ENCODE measurements around the gene KCTD5. TPM values are rescaled to one million over a fixed set of nuclear protein-coding genes. Genes with fewer than 3 reads are reported as not detected.
"Not testable (repeated sequence)": the region's sequence is repeated elsewhere in the genome, so short reads cannot be mapped to it uniquely, and the experiment has no call there.

KCTD5 gene
- polyA plus RNA-seq, 1 donor (not counting 4 experiments of a cell fraction or from before 2014, with no cell fraction given), result 29.0 TPM

- no peak for DNase-seq (ENCODE audit: low read depth, low spot score)
- Histone ChIP-seq H3K9me3 (ENCODE audit: control insufficient read depth, low read depth, low read length) (no peaks in the 10 kb centered on the region), H3K4me3 (ENCODE audit: control insufficient read depth in 2 of 3, extremely low read depth in 1 of 3, insufficient read depth in 2 of 3, low read depth in 1 of 3, low read length in 3 of 3) (no peak overlapping the region), H3K27me3 (ENCODE audit: control insufficient read depth, extremely low read depth, insufficient read depth, low read length) (no peaks in the 10 kb centered on the region), H3K9me1 (ENCODE audit: control insufficient read depth, extremely low read depth, insufficient read depth, low read length) (no peaks in the 10 kb centered on the region), H3K4me2 (ENCODE audit: control insufficient read depth, extremely low read depth, insufficient read depth, low read depth, low read length) (no peak overlapping the region), H4K20me1 (ENCODE audit: control insufficient read depth, extremely low read depth, insufficient read depth, low read length) (peaks cover 9% of the 10 kb centered on the region), H2AFZ (ENCODE audit: control insufficient read depth, low read length) (no peak overlapping the region), H3K27ac (ENCODE audit: control insufficient read depth, insufficient read depth, low read length) (no peak overlapping the region), H3K9ac (ENCODE audit: control insufficient read depth, extremely low read depth, insufficient read depth, low read length) (no peak overlapping the region), H3K36me3 (ENCODE audit: control insufficient read depth in 2 of 2, extremely low read depth in 1 of 2, insufficient read depth in 2 of 2, low read length in 2 of 2) (peaks cover 18% of the 10 kb centered on the region in 2 experiments), H3K4me1 (ENCODE audit: control insufficient read depth, extremely low read depth, insufficient read depth, low read length) (no peaks in the 10 kb centered on the region), H3K79me2 (ENCODE audit: control insufficient read depth, insufficient read depth, low read length) (peaks cover 62% of the 10 kb centered on the region)
- TF ChIP-seq EZH2 (IDR thresholded peaks at IDR 0.05; ENCODE audit: low read length) (no peak), CTCF (optimal IDR thresholded peaks at IDR 0.05 in 1 of 3, IDR thresholded peaks at IDR 0.05 in 1 of 3, conservative IDR thresholded peaks at IDR 0.05 in 1 of 3; ENCODE audit: extremely low read depth in 1 of 3, insufficient read depth in 2 of 3, low read length in 3 of 3) (no peak)
- dilution Hi-C loops (cut with MboI; ENCODE audit: extremely low pct_ligation_motif_present, low sequenced_read_pairs), result no loop called here
- FAIRE-seq, result no peak
These were observed 4.7 kb downstream of the KCTD5 start for GRCh38 chr16:2686912-2687507.

- TF ChIP-seq CTCF (optimal IDR thresholded peaks at IDR 0.05 in 1 of 3, IDR thresholded peaks at IDR 0.05 in 1 of 3, conservative IDR thresholded peaks at IDR 0.05 in 1 of 3; ENCODE audit: extremely low read depth in 1 of 3, insufficient read depth in 2 of 3, low read length in 3 of 3) (no peak), EZH2 (IDR thresholded peaks at IDR 0.05; ENCODE audit: low read length) (no peak)
- Histone ChIP-seq H3K79me2 (ENCODE audit: control insufficient read depth, insufficient read depth, low read length) (peaks cover 63% of the 10 kb centered on the region), H3K9me1 (ENCODE audit: control insufficient read depth, extremely low read depth, insufficient read depth, low read length) (no peaks in the 10 kb centered on the region), H2AFZ (ENCODE audit: control insufficient read depth, low read length) (no peak overlapping the region), H3K36me3 (ENCODE audit: control insufficient read depth in 2 of 2, extremely low read depth in 1 of 2, insufficient read depth in 2 of 2, low read length in 2 of 2) (peaks cover 22 to 23% of the 10 kb centered on the region in 2 experiments), H3K4me1 (ENCODE audit: control insufficient read depth, extremely low read depth, insufficient read depth, low read length) (no peaks in the 10 kb centered on the region), H4K20me1 (ENCODE audit: control insufficient read depth, extremely low read depth, insufficient read depth, low read length) (peaks cover 9% of the 10 kb centered on the region), H3K27ac (ENCODE audit: control insufficient read depth, insufficient read depth, low read length) (no peak overlapping the region), H3K4me2 (ENCODE audit: control insufficient read depth, extremely low read depth, insufficient read depth, low read depth, low read length) (no peak overlapping the region), H3K9ac (ENCODE audit: control insufficient read depth, extremely low read depth, insufficient read depth, low read length) (no peak overlapping the region), H3K9me3 (ENCODE audit: control insufficient read depth, low read depth, low read length) (no peaks in the 10 kb centered on the region), H3K4me3 (ENCODE audit: control insufficient read depth in 2 of 3, extremely low read depth in 1 of 3, insufficient read depth in 2 of 3, low read depth in 1 of 3, low read length in 3 of 3) (no peak overlapping the region), H3K27me3 (ENCODE audit: control insufficient read depth, extremely low read depth, insufficient read depth, low read length) (no peaks in the 10 kb centered on the region)
- FAIRE-seq (no peak), DNase-seq (ENCODE audit: low read depth, low spot score) (no peak)
- dilution Hi-C loops (cut with MboI; ENCODE audit: extremely low pct_ligation_motif_present, low sequenced_read_pairs), result no loop called here
These were observed 5.4 kb downstream of the KCTD5 start for GRCh38 chr16:2687531-2688308.

DNA sequence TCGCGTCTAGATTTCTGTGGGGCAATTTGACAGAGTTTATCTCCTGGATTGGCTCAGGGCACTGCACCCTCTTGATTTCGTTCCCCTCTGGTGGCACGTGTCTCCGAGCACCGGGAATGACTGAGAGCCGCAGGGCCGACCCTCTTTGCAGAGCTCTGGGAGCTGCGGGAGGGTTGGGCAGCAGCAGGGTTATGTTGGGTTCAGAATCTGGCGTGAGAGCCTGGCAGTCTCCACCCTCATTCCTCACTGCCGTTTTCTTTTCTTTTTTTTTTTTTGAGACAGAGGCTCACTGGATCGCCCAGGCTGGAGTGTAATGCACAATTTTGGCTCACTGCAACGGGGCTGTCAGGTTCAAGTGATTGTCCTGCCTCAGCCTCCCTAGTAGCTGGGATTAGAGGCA lies 7.1 kb downstream of the KCTD5 start:
- H3K9me3 ChIP-seq (ENCODE audit: control insufficient read depth, low read depth, low read length); H2AFZ ChIP-seq (ENCODE audit: control insufficient read depth, low read length); H3K4me1 ChIP-seq (ENCODE audit: control insufficient read depth, extremely low read depth, insufficient read depth, low read length); H3K4me3 ChIP-seq (ENCODE audit: control insufficient read depth in 2 of 3, extremely low read depth in 1 of 3, insufficient read depth in 2 of 3, low read depth in 1 of 3, low read length in 3 of 3); H3K9ac ChIP-seq (ENCODE audit: control insufficient read depth, extremely low read depth, insufficient read depth, low read length); H3K4me2 ChIP-seq (ENCODE audit: control insufficient read depth, extremely low read depth, insufficient read depth, low read depth, low read length); H4K20me1 ChIP-seq (ENCODE audit: control insufficient read depth, extremely low read depth, insufficient read depth, low read length); DNase-seq (ENCODE audit: low read depth, low spot score); dilution Hi-C loops (cut with MboI; ENCODE audit: extremely low pct_ligation_motif_present, low sequenced_read_pairs); H3K27me3 ChIP-seq (ENCODE audit: control insufficient read depth, extremely low read depth, insufficient read depth, low read length); H3K9me1 ChIP-seq (ENCODE audit: control insufficient read depth, extremely low read depth, insufficient read depth, low read length); H3K27ac ChIP-seq (ENCODE audit: control insufficient read depth, insufficient read depth, low read length); FAIRE-seq: not testable (repeated sequence)
- peaks cover 58% of the 10 kb centered on the region for H3K79me2 ChIP-seq (ENCODE audit: control insufficient read depth, insufficient read depth, low read length)
- H3K36me3 ChIP-seq (ENCODE audit: control insufficient read depth in 2 of 2, extremely low read depth in 1 of 2, insufficient read depth in 2 of 2, low read length in 2 of 2), result peaks cover 22 to 23% of the 10 kb centered on the region in 2 experiments

Data from keratinocyte (primary cell).